ENCODE measurements around the gene DIPK1A.

DIPK1A gene

DNA sequence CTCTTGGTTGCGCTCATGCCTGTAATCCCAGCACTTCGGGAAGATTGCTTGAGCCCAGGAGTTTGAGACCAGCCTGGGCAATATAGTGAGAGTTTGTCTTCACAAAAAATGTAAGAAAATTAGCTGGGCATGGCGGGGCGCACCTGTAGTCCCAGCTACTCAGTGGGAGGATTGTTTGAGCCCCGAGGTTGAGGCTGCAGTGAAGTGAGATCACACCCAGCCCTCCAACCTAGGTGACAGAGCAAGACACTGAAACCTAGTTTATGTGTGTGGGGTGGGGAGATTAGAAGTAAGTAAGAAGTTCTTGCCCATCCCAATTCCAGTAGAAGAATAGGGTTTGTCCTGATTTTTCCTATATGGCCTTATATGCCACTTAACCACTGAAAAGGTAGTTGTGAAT is 127.4 kb downstream of the DIPK1A start:
- no peak for DNase-seq

DNA sequence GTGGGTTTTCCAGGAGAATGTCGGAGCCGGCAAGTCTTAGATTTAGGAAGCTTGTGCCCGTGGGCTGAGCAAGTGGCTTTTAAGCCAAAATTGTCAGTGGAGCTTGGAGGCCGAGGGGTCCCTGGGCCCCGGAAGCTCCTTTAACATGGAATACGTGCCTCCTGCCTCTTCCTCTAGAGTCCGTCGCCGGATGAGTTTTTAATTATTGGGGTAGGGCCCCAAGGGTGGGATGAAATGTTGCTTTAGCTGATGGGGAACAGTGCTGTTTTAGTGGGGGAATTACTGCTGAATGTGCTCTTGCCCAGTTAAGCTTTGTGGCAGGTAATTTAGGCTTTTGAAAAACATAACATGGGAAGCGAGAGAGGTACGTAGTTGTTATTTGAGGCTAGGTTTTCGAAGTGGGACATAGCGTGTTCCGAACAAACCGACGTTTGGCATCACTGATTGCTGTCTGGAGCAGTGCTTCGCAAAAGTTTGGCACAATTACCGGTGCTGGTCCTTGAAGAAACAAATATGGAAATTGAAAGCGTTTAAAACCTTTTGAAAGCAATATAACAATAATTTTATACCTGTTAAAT is 128.6 kb downstream of the DIPK1A start:
- no peak for DNase-seq

DNA sequence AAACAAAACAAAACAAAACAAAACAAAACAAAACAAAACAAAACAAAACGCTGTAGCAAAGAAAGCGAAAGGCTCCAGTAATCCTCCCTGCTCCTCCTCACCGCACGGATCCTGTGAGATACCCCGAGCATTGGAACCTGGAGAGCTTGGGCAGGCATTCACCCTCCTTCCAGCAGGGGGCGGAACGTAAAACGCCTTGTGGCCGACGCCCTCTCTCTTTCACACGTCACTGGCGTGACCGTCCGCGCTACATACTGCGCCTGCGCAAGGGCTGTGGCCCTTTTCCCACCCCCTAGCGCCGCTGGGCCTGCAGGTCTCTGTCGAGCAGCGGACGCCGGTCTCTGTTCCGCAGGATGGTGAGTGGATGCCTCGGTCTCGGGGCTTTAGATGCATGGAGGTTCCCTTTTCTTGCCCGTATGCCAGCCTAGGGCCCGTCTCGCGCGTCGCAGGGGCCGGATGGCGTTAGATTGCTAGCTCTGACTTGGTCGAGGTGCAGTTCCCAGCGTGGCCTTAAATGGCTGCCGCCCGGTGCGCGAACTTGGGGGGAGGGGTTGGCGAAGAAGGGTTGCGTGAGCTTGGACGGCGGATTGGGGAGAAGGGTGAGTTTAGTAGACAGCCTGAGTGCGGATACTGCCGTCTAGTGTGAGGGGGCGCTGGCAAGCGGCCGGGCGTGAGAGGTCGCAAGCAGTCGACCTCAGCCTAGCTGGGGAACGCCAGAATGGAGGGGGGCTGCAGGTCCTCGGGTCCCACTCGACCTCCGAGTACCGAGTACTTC is 129.3 kb downstream of the DIPK1A start, which contains the start of gene RPL5:
RPL5 (plus strand) TSS at position 279 of the 775 bp plus-strand sequence; CDS start at position 354, 75 bp downstream.
- peak; percentile 95 for DNase-seq

DNA sequence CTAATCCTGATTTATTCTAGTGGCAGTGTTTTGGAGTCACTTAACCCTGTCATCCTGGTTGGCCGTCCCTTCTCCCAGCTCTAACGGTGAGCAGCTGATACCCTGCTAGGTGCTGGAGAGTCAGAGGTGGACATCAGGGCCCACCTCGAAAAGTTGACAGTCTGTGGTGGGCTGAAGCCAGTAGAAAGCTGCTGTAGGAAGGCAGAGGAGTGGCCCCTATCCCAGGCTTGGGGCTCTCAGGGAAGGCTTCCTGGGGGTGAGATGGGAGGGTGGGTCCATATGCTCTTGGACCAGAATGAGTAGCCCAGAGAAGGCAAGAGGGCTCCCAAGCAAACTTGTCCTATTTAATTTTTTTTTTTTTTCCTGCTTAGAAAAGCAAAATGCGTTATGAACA is 129.9 kb downstream of the DIPK1A start:
- DNase-seq: no peak

DNA sequence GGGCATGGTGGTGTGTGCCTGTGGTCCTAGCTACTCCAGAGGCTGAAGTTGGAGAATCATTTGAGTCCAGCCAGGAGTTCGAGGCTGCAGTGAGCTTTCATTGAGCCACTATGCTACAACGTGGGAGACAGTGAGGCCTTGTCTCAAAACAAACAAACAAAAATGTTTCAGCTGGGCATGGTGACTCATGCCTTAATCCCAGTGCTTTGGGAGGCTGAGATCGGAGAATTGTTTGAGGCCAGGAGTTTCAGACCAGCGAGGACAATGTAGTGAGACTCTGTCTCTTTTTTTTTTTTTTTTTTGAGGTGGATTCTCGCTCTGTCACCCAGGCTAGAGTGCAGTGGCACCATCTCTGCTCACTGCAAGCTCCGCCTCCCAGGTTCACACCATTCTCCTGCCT is 134.5 kb downstream of the DIPK1A start:
- DNase-seq: no peak

DNA sequence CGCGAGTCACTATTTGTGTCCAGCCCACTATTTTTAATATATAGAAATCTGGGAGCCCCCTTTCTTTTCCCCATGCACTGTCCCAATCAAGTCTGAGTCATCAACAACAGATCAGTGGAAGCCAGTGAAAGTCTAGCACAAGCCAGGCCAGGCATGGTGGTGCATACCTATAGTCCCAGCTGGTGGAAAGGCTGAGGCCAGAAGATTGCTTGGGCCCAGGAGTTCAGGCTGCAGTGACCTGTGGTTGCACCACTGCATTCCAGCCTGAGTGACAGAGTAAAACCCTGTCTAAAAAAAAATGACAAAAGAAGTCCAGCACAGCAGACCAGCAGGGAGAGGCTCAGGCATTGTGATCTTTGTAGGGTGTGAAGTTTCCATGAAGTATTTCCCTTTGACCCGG is 138.4 kb downstream of the DIPK1A start:
- DNase-seq: no peak

DNA sequence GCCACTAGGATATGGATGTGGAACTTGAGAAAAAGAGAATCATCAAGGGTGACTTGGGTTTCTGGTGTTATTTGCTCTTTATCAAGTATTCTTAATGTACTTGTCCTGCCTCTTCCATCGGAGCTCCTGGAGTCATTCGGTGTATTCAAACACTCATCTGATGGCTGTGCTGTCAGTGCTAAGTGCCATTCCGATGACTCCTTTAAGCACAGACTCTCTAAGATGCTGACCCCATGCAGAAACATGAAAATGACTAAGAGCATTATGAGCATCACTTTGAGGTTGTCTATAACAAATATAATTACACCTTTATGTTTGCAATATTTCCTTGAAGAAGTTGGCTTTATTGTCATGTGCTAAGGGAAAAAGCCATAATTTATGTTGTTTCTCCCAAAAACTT is 140.7 kb downstream of the DIPK1A start:
- DNase-seq: no peak

DNA sequence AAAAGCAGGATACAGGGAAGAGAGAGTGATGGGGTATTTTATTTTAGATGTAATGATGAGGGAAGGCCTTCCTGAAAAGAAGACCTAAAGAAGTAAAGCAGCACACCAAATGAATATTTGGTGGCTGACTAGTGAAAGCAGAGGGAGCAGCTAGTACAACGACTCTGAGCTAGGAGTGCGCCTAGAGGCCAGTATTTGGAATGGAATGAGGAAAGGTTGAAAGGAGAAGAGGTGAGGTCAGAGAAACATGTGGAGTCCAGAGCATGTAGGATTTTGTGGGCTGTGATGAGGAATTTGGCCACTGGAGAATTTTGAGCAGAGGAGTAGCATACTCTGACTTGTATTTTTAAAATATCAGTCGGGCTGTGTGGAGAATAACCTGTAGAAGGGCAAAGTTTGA is 141.2 kb downstream of the DIPK1A start:
- DNase-seq: no peak

DNA sequence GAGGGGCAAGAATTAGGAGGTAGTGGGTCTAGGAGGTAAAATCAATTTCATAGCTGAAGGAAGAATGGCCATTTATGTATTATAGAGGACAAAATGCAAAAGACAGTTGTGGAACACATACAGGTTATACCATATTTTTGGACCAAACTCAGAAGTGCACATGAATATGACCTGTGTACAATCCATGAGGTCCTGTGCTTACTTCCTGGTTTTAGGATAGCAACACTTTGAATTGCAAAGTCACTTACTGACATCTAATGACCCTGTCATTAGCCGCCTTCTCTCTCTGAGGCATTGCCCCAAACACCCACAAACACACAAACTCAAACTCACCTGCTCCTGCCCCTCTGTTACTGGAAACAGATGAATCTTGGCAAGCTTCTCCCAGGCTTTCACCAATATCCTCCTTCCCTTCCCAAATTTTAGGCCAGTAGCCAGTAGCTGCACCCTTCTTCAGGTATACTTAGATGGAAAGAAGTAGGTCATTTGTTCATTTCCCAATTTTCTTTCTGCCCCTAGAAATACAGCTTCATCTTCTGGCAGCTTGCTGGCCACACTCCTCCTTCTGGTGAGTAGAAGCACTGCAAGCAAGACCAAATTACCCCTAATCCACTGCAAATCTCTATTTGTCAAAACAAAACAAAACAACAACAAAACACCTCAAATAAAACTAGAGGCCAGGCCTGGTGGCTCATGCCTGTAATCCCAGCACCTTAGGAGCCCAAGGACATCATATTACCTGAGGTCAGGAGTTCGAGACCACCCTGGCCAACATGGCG is 143.1 kb downstream of the DIPK1A start:
- DNase-seq: no peak

DNA sequence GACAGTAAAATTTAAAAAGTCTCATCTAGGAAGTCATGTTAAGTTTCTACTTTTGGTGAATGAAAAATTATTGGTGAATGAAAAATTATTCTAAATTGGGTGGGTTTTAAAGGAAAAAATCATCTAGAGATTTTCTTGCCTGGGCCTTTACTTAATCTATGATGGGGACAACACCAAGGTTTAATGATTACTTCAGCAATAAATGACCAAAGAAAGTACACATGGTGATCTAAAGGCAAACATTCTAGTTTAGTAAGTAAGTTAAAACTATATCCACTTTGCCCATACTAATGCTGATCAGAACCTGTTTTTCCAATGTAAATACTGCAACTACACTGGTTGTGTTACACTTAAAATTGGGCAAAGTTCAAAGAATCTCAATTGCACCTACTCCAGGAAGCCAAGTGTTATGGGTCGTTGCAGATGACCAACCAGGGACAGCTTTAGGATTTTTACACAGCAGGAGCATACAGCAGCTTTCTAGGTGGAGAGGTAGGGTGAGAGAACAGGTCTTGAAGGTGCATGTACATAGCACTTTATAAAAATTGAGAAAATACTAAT is 144.0 kb downstream of the DIPK1A start:
- no peak for DNase-seq

DNA sequence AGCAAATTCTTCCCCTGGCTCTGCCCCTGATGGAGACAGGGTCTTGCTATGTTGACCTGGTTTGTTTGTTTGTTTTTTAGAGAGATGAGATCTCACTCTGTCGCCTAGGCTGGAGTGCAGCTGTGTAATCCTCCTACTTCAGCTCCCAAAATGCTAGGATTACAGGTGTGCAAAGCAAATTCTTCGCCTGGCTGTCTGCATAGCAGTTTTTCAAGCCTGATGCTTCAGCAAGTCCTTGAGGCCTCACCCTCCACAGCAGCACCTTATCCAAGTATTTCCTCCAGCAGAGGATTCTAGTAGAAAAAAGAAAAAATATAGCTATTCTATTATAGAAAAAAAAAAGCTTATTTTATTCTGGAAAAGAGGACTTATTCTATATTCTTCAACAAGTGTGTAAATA is 144.5 kb downstream of the DIPK1A start:
- no peak for DNase-seq

DNA sequence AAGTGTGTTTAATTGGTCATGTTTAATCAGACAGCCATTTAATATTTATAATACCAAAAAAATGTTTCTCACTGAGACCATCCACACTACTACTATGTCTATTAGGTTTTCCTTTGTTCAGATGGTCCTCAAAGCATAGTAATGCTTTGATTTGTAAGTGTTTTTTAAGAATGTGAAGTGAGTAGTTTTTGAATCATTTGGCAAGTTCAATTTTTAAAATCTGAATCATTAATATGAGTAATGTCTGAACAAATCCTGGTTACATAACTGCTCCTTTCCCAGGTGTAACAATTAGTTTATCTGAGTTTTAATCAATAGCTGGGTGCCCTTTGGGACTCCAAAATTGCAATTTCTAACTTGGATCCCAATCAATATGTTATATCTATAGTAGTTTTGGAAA is 152.9 kb downstream of the DIPK1A start:
- no peak for DNase-seq

DNA sequence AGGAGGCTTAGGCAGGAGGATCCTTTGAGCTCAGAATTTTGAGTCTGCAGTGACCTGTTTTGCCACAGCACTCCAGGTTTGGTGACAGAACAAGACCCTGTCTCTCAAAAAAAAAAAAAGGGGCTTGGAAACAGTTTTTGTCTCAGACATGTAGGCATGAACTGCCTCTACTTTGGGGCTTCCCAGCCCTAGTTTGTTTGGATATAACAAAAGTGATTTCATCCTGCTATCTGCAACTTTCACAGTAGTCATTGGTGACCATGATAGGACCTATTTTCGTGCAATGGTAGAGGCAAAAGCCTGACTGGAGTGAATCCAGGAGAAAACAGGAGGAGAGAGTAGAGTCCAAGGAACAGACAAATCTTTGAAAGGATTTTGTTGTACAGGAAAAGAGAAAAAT is 156.0 kb downstream of the DIPK1A start:
- no peak for DNase-seq

DNA sequence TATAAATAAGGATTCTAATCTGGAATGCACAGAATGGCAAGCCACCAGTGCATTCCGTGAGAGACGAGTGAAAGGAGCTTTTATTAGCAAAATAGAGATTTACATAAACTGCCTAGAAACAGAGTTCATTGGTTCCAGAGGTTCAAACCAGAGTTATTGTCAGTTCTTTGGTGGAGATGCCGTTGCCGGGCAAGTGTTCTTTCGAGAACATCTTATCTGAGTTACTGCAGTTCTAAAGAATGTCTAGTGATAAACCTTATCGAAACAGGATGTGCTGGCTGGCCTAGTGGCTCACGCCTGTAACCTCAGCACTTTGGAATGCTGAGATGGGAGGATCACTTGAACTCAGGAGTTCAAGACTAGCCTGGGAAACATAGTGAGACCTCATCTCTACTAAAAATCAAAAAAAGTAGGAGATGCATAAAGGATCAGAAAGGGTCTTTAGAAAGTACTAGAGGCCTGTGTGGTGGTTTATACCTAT is 156.5 kb downstream of the DIPK1A start:
- DNase-seq: no peak

DNA sequence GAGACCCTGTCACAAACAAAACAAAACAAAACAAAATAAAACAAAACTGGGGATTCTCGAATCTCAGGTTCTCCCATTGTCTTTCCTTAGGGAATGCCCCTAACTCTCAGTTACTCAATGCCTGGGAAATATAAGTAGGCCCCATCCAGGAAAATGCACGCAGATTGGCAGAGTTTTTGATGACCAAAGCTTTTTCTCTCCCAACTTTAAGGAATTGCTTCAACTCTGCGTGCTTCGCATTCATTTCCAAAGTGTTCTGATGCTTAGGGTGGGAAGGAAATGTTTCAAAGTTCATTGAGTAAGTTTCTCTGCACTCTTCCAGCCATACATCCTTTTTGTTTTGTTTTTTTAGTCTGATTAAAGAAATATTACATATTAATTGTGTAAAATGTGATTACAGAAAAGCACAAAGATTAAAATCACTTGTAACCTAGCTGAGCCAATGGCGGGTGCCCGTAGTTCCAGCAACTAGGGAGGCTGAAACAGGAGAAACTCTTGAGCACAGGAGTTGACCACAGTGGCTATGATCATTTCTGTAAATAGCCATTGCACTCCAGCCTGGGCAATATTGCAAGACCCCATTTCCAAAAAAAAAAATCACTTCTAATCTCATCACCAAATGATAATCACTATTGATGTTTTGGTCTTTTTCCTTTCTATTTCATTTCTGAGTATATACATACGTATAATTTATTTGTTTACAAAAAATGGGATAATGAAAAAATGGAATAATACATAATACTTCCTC is 157.9 kb downstream of the DIPK1A start:
- no peak for DNase-seq

DNA sequence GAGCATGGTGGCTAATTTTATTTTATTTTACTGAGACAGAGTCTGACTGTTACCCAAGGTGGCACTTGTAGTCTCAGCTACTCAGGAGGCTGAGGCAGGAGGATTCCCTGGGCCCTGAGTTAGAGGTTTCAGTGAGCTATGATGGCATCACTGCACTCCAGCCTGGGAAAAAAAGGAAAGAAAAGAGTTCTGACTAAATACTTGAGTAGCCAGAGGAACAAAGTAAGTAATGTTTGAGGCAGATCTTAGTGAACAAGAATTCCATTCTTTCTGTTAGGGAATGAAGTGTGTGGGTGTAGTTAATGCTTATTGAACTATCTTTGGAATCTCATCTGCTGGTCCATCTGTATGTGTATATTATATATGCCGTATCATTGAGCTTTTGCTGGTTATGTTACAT is 163.3 kb downstream of the DIPK1A start:
- DNase-seq: no peak

DNA sequence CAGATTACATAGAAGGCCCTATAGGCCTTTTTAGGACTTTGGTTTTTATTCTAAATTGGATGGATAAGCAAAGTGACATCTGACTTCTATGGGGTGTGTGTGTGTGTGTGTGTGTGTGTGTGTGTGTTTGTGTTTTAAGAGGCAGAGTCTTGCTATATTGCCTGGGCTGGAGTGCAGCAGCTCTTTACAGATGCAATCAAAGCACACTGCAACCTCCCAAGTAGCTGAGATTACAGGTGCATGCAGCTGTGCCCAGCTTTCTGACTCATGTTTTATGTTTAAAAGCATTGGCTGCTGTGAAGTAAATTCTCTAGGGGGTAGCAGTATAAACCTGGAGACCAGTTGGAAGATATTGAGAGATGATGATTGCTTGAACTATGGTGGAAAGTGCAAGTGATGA is 164.0 kb downstream of the DIPK1A start:
- no peak for DNase-seq

DNA sequence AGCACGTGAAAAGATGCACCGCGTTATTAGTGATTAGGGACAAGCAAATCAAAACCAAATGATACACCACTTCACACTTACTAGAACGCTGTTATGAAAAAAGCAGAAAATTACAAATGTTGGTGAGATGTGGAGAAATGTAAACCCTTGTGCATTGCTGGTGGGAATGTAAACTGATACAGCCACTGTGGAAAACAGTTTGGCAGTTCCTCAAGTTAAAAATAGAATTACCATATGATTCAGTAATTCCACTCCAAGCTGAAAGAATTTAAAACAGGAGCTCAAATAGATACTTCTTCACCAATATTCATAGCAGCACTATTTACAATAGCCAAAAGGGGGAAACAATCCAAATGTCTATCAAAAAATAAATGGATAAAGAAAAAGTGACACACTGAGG is 166.1 kb downstream of the DIPK1A start:
- DNase-seq: no peak

DNA sequence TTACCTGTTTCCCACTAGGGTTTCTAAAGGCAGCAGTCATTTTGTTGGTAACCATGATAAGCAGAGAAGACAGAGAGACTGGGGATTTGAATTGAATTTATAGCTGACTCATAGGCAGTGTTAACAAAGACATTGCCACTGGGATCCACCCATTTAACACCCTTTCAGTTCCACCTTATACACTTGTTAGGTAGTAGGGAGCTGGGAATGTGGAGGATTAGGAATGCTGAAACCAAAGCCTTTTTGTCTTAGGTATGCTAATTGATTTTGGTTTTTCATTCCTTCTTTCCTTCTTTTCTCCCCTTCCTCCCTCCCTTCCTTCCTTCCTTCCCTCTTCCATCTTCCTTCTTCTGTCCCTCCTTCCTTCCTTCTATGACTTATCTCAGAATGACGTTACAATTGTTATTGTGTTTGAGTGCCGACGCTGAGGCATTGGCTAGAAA is 168.9 kb downstream of the DIPK1A start:
- DNase-seq: no peak
